Fibroblast of lung (primary cell): ENCODE measurements around the gene ADAM33. TPM values are rescaled to one million over a fixed set of nuclear protein-coding genes. Genes with fewer than 3 reads are reported as not detected.

Source experiments
- DNase-seq, 2 donors: peaks; one replicate each; pipeline versions ENCODE4 v3.0.0 to v3.0.0-alpha.2; 2010; ENCODE audit warnings: low read depth in 2 of 2
- H2AFZ ChIP-seq: 2 replicates; pipeline ENCODE4 v1.5.1; 2012; ENCODE audit warnings: low read length, control low read depth, inconsistent platforms
- H3K27ac ChIP-seq: 2 replicates; pipeline ENCODE4 v1.5.1; 2011; ENCODE audit warnings: low read length, control low read depth; ENCODE audit not compliant: insufficient read depth
- H3K27me3 ChIP-seq: 2 replicates; pipeline ENCODE4 v1.5.1; 2011; ENCODE audit warnings: mild to moderate bottlenecking, low read length; ENCODE audit not compliant: control insufficient read depth, insufficient read depth
- H3K36me3 ChIP-seq: 2 replicates; pipeline ENCODE4 v1.5.1; 2011; ENCODE audit warnings: low read length; ENCODE audit not compliant: control insufficient read depth, insufficient read depth
- H3K4me1 ChIP-seq: 2 replicates; pipeline ENCODE4 v1.5.1; 2011; ENCODE audit warnings: low read length; ENCODE audit not compliant: control insufficient read depth, insufficient read depth; ENCODE audit errors: extremely low read depth
- H3K4me2 ChIP-seq: 2 replicates; pipeline ENCODE4 v1.5.1; 2011; ENCODE audit warnings: low read length, control low read depth; ENCODE audit not compliant: insufficient read depth; ENCODE audit errors: extremely low read depth
- H3K4me3 ChIP-seq, 4 experiments: fragments of 200-600 bp in 1 of 4; sonication (generic) in 1 of 4; replicated peaks in 1 of 4; 2 replicates each; pipeline ENCODE4 v1.5.1; 2011 to 2016; ENCODE audit warnings: low read length in 4 of 4, low read depth in 3 of 4, mild to moderate bottlenecking in 3 of 4, control low read depth in 2 of 4, inconsistent platforms in 1 of 4, mixed read lengths in 1 of 4; ENCODE audit not compliant: insufficient read depth in 1 of 4; ENCODE audit errors: control extremely low read depth in 1 of 4
- H3K79me2 ChIP-seq: 2 replicates; pipeline ENCODE4 v1.5.1; 2012; ENCODE audit warnings: mild to moderate bottlenecking, low read length, inconsistent platforms; ENCODE audit not compliant: control insufficient read depth, insufficient read depth
- H3K9ac ChIP-seq: 2 replicates; pipeline ENCODE4 v1.5.1; 2011; ENCODE audit warnings: mild to moderate bottlenecking, low read length, control low read depth; ENCODE audit not compliant: insufficient read depth
- H3K9me3 ChIP-seq: 2 replicates; pipeline ENCODE4 v1.5.1; 2012; ENCODE audit warnings: low read depth, low read length; ENCODE audit not compliant: control insufficient read depth, insufficient read depth
- H4K20me1 ChIP-seq: 2 replicates; pipeline ENCODE4 v1.5.1; 2011; ENCODE audit warnings: low read length; ENCODE audit not compliant: control insufficient read depth, insufficient read depth; ENCODE audit errors: extremely low read depth
- EZH2 ChIP-seq: IDR thresholded peaks from 2 replicates; pipeline ENCODE4 v1.5.1; 2012; ENCODE audit warnings: low read length, control low read depth, mild to moderate bottlenecking; ENCODE audit errors: missing control alignments
- polyA plus RNA-seq, 2 donors: library from polyadenylated mRNA; depleted of rRNA in 1 of 2; stranded (reverse) in 1 of 2; unstranded in 1 of 2; fragments of >200 nt; gene quantifications; 2 replicates each; pipeline ENCODE4 v1.2.1, GENCODE V29; 2011 to 2012; ENCODE audit warnings: missing spikeins in 1 of 2
- total RNA-seq: library from RNA; depleted of rRNA; stranded (reverse); fragments of >200 nt; gene quantifications from 2 replicates; pipeline ENCODE4 v1.2.1, GENCODE V29; 2014
- TF ChIP-seq, protein P1 (sequence below), 2 donors: IDR thresholded peaks in 1 of 2; conservative IDR thresholded peaks in 1 of 2; 1 replicate in 1 of 2; 2 replicates in 1 of 2; pipeline ENCODE4 v1.5.1; 2011 to 2012; ENCODE audit warnings: low read length in 2 of 2, control low read depth in 1 of 2, inconsistent platforms in 1 of 2, low read depth in 1 of 2, mild to moderate bottlenecking in 1 of 2

ADAM33 gene
- total and polyA plus RNA-seq, 2 donors (not counting 1 experiment from before 2014, with no cell fraction given), result 29.4 to 67.9 TPM

- no peak overlapping the region for H2AFZ ChIP-seq
These were observed 41.5 kb upstream of the ADAM33 start for GRCh38 chr20:3723284-3723683.

GRCh38 chr20:3721912-3722311 is 40.1 kb upstream of the ADAM33 start:
- no peaks in the 10 kb centered on the region for H3K36me3 ChIP-seq
- no peaks in the 10 kb centered on the region for H3K4me1 ChIP-seq
- H3K27me3 ChIP-seq, result peaks cover 4% of the 10 kb centered on the region
- H3K27ac ChIP-seq, result no peak overlapping the region
- H4K20me1 ChIP-seq, result no peaks in the 10 kb centered on the region
- H3K9me3 ChIP-seq, result no peaks in the 10 kb centered on the region
- H3K9ac ChIP-seq, result no peak overlapping the region
- DNase-seq, result peak in 1 of 2 donors; percentile 25
- H2AFZ ChIP-seq, result no peak overlapping the region
- no peak overlapping the region for H3K4me3 ChIP-seq
- no peaks in the 10 kb centered on the region for H3K79me2 ChIP-seq
- TF ChIP-seq, protein P1, sequence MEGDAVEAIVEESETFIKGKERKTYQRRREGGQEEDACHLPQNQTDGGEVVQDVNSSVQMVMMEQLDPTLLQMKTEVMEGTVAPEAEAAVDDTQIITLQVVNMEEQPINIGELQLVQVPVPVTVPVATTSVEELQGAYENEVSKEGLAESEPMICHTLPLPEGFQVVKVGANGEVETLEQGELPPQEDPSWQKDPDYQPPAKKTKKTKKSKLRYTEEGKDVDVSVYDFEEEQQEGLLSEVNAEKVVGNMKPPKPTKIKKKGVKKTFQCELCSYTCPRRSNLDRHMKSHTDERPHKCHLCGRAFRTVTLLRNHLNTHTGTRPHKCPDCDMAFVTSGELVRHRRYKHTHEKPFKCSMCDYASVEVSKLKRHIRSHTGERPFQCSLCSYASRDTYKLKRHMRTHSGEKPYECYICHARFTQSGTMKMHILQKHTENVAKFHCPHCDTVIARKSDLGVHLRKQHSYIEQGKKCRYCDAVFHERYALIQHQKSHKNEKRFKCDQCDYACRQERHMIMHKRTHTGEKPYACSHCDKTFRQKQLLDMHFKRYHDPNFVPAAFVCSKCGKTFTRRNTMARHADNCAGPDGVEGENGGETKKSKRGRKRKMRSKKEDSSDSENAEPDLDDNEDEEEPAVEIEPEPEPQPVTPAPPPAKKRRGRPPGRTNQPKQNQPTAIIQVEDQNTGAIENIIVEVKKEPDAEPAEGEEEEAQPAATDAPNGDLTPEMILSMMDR (conservative IDR thresholded peaks at IDR 0.05 in 1 of 2, IDR thresholded peaks at IDR 0.05 in 1 of 2; ENCODE audit: low read depth in 1 of 2, low read length in 2 of 2), result no peak
- no peak overlapping the region for H3K4me2 ChIP-seq

More at GRCh38 chr20:3723284-3723683, 41.5 kb upstream of the ADAM33 start:
- H3K27me3 ChIP-seq, result peaks cover 9% of the 10 kb centered on the region
- DNase-seq, result no peak
- H3K9ac ChIP-seq, result no peak overlapping the region
- peaks cover 4% of the 10 kb centered on the region for H3K4me1 ChIP-seq
- no peaks in the 10 kb centered on the region for H4K20me1 ChIP-seq
- no peak overlapping the region for H3K4me3 ChIP-seq
- H3K9me3 ChIP-seq, result no peaks in the 10 kb centered on the region
- H3K36me3 ChIP-seq, result no peaks in the 10 kb centered on the region
- no peak overlapping the region for H3K4me2 ChIP-seq
- TF ChIP-seq EZH2, result no peak
- TF ChIP-seq, protein P1 (conservative IDR thresholded peaks at IDR 0.05 in 1 of 2, IDR thresholded peaks at IDR 0.05 in 1 of 2; ENCODE audit: low read depth in 1 of 2, low read length in 2 of 2), result no peak
- H3K27ac ChIP-seq, result no peak overlapping the region
- H3K79me2 ChIP-seq, result no peaks in the 10 kb centered on the region

GRCh38 chr20:3720626-3721025 is 38.8 kb upstream of the ADAM33 start:
- H3K79me2 ChIP-seq, result no peaks in the 10 kb centered on the region
- H4K20me1 ChIP-seq, result no peaks in the 10 kb centered on the region
- no peaks in the 10 kb centered on the region for H3K9me3 ChIP-seq
- no peak overlapping the region for H3K9ac ChIP-seq
- H3K36me3 ChIP-seq, result no peaks in the 10 kb centered on the region
- no peaks in the 10 kb centered on the region for H3K4me1 ChIP-seq
- DNase-seq, result no peak
- no peak overlapping the region for H3K4me2 ChIP-seq
- H2AFZ ChIP-seq, result no peak overlapping the region
- H3K4me3 ChIP-seq, result no peak overlapping the region
- no peak for TF ChIP-seq EZH2
- TF ChIP-seq, protein P1 (conservative IDR thresholded peaks at IDR 0.05 in 1 of 2, IDR thresholded peaks at IDR 0.05 in 1 of 2; ENCODE audit: low read depth in 1 of 2, low read length in 2 of 2), result no peak
- peaks cover 4% of the 10 kb centered on the region for H3K27me3 ChIP-seq
- no peak overlapping the region for H3K27ac ChIP-seq
